HG03575 (cell line): ENCODE data around the gene FAM117B.

Source experiments
- ATAC-seq: cut with Tn5 transposase; IDR thresholded peaks from one replicate; pipeline ENCODE4 v1.9.1; 2021; ENCODE audit not compliant: unreplicated experiment, insufficient number of reproducible peaks, low FRiP score; ENCODE audit errors: extremely low read depth

The FAM117B gene

GRCh38 chr2:202749477-202749876, 114.7 kb downstream of the FAM117B start:
- ATAC-seq, result no peak

- no peak for ATAC-seq
These were observed 116.1 kb downstream of the FAM117B start for GRCh38 chr2:202750763-202751427.

- no peak for ATAC-seq
These were observed 117.3 kb downstream of the FAM117B start for GRCh38 chr2:202752071-202752470.

- ATAC-seq, result no peak
These were observed 120.2 kb downstream of the FAM117B start for GRCh38 chr2:202754936-202755335.

GRCh38 chr2:202756598-202756997, 121.8 kb downstream of the FAM117B start:
- no peak for ATAC-seq

- ATAC-seq, result no peak
These were observed 122.6 kb downstream of the FAM117B start for GRCh38 chr2:202757339-202757738.

- no peak for ATAC-seq
These were observed 123.4 kb downstream of the FAM117B start for GRCh38 chr2:202758128-202758527.

GRCh38 chr2:202758604-202759003, 123.8 kb downstream of the FAM117B start:
- no peak for ATAC-seq

GRCh38 chr2:202760848-202761247, 126.1 kb downstream of the FAM117B start:
- ATAC-seq, result no peak

- no peak for ATAC-seq
These were observed 127.8 kb downstream of the FAM117B start for GRCh38 chr2:202762556-202762955.

- no peak for ATAC-seq
These were observed 129.1 kb downstream of the FAM117B start for GRCh38 chr2:202763916-202764315.

GRCh38 chr2:202764991-202765390, 130.2 kb downstream of the FAM117B start:
- no peak for ATAC-seq

- no peak for ATAC-seq
These were observed 130.7 kb downstream of the FAM117B start for GRCh38 chr2:202765436-202765835.

GRCh38 chr2:202768273-202768672, 133.5 kb downstream of the FAM117B start:
- ATAC-seq, result no peak

- ATAC-seq, result no peak
These were observed 134.4 kb downstream of the FAM117B start for GRCh38 chr2:202769201-202769600.

- ATAC-seq, result no peak
These were observed 136.6 kb downstream of the FAM117B start for GRCh38 chr2:202771336-202771735.

- no peak for ATAC-seq
These were observed 137.1 kb downstream of the FAM117B start for GRCh38 chr2:202771741-202772460.

GRCh38 chr2:202773301-202773973, 138.7 kb downstream of the FAM117B start:
- no peak for ATAC-seq

GRCh38 chr2:202774104-202774503, 139.3 kb downstream of the FAM117B start:
- no peak for ATAC-seq

GRCh38 chr2:202778217-202778616, 143.4 kb downstream of the FAM117B start:
- ATAC-seq, result no peak
